Activated T-cell treated with anti-CD3 and anti-CD28 coated beads, Interleukin-2, amount 50 U/mL, for 1 hour (primary cell): ENCODE measurements around the gene CIDEA.
"Not testable (repeated sequence)": the region's sequence is repeated elsewhere in the genome, so short reads cannot be mapped to it uniquely, and the experiment has no call there.

Source experiments
- DNase-seq: peaks from one replicate; pipeline ENCODE4 v3.0.0-alpha.2; 2020

Gene CIDEA, protein sequence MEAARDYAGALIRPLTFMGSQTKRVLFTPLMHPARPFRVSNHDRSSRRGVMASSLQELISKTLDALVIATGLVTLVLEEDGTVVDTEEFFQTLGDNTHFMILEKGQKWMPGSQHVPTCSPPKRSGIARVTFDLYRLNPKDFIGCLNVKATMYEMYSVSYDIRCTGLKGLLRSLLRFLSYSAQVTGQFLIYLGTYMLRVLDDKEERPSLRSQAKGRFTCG

DNA sequence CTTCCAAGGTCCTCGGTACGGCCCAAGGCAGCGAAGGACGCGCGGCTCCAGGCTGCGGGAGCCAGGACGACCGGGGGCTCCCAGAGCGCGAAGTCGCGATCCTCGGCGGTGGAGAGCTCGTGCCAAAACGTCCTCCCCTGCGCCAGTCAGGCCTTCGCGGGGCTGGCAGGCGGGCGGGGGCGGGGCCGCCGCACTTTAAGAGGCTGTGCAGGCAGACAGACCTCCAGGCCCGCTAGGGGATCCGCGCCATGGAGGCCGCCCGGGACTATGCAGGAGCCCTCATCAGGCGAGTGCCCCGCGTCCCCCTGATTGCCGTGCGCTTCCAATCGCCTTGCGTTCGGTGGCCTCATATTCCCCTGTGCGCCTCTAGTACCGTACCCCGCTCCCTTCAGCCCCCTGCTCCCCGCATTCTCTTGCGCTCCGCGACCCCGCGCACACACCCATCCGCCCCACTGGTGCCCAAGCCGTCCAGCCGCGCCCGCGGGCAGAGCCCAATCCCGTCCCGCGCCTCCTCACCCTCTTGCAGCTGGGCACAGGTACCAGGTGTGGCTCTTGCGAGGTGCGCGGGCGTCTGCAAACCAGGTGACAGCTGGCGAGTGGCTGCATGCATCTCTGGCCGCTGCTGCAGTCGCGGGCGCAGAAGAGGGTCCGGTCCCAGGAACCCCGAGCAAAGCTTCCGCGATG is at the start of gene CIDEA:
TSS of gene CIDEA (plus strand) at position 226 of the 684 bp plus-strand sequence. CDS start at position 249, 23 bp downstream.
- DNase-seq, result no peak

DNA sequence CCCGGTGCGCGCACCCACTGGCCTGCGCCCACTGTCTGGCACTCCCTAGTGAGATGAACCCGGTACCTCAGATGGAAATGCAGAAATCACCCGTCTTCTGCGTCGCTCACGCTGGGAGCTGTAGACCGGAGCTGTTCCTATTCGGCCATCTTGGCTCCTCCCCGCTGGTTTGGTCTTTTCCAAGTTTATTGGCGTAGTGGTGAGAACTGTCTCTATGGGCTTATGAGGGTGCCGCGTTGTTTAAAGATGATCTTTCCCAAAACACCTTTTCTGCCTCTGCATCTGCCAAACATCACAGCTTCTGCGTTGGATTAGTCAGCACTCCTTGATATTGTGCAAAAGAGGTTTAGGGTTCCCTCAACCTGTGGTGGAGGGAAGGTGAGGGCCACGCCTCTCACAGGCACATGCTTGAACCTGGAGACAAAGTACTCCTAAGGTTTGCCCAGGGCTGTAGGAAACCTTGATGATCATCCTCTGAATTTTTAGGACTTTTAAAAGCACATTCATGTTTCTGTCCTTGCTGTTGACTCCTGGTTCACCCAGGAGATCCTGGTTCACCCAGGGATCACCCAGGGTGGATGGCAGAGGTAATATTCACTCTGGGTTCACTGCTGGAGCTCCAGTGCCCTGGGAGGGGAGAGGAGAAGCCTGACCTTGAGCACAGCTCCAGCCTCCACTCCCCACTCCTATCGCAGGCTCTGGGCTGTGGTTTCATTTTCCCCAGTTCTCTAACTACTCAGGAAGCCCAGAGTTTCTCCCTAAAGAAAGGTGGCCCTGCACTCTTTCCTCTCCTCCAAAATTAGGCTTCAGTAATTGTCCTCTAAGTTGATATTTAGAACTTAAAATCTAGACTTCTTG is 45.6 kb upstream of the CIDEA start:
- DNase-seq, result not testable (repeated sequence)

DNA sequence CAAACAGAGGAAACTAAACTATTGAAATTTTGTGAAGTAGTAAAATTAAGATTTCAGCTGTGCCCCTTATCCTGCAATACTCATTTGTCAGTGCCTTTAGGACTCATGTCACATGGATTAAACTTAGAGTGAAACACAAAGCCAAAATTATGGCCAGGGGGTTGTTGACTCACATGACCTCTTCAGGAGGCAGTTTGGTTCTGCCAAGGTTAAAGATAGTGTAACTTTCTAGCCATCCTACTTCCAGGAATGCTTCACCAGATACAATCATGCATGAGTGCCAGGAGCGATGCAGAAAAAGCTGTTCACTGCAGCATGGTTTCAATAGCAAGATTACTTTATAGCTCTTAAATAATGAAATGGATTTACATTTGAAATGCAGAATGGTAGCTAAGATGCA is 41.9 kb upstream of the CIDEA start:
- not testable (repeated sequence) for DNase-seq

DNA sequence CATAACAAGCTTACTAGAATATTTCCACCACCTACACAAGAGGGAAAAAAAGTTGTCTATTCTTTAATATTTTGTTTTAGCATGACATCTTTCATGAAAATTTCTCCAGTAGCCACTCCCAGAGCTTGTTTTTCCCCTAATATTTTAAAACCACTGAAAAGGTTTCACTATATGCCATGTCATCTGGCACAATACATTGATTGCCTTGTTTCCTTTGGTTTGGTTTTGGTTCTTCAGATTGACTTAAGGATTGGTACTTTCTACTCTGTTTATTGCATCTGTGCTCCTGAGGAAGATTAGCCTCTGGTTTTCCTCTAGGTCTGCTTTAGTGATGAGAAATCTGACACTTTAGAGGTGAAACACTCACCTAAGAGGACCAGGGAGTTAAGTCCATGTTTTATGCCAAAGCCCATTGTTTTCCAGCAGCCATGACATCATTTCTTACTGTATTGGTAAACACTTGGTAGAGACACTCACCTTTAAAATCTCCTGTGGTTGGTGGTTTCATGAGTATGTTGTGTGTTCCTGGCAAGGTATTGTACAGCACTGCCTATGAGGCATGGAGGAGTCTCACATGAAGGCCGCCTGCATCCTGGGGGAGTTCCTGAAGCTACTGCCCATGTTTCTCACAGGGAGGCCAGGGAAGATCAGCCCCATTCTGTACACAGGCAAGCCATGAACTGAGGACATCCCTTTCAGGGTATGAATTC is 39.7 kb upstream of the CIDEA start:
- not testable (repeated sequence) for DNase-seq

DNA sequence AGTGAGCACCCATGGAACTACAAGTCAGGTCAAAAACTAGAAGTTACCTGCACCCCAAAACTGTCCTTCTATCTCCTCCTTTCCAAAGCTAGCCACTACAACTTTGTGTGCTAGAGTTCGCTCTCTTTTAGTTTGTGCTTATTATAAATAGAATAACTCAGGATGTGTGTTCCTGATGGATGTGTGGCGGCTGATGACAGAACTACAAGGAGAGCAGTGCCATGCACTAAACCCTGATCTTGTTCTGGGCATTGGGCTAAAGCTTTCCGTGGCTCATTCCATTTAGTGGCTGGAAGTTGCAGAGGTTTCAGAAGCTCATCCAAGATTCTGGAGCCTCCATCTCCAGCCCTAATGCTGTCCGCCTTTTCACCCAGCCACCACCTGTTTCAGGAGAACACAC is 37.7 kb upstream of the CIDEA start:
- not testable (repeated sequence) for DNase-seq

DNA sequence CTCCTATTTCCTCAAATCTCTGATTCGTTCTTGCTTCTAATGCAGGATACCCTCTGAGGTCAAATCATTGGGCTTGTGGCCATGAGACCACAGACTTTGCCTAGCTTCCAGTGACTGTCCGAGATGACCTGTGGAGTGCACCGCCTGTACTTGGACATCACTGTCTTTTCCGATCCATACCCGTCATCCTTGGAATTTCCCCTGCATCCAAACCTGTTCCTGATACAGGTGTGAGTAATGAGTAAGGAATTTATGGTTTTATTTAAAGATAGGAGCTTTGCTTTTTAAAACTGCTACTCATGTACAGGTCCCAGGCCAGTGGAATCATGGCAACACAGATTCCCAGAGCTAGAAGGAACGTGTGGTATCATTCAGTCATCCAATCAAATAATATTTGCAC is 35.6 kb upstream of the CIDEA start:
- DNase-seq, result not testable (repeated sequence)

DNA sequence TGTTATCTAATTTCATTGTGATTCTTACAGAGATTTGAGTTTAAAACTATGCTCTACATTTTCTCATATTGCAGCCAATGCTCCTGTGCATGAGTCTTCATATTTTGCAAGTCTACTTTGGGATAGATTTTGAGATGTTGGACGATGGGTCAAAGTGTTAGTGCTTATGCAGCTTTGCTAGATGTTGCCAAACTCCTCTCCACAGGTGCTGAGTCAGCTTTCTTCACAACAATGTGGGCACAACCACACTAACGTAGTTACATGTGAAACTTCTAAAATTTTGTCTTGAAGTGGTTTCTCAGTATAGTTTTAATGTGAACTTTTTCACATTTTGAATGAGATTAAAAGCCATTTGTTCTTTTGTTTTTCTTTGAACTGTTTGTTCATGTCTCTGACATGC is 32.1 kb upstream of the CIDEA start:
- DNase-seq, result not testable (repeated sequence)

DNA sequence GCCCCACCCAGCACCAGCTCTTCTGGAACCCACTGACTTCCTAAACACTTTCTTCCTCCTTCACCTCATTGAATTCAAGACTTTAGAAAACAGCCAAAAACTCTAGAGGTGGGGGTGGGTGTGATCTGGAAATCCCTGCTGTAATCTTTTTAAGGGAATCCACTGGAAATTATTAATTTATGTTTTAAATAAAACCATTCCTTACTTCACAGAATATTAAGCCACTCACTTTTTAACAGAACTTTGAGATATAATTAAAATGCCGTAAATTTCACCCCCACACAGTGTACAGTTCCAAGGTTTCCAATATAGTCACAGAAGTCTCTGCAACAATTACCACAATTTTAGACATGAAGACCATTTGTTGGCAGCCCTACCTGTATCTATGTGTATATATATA is 30.8 kb upstream of the CIDEA start:
- not testable (repeated sequence) for DNase-seq

DNA sequence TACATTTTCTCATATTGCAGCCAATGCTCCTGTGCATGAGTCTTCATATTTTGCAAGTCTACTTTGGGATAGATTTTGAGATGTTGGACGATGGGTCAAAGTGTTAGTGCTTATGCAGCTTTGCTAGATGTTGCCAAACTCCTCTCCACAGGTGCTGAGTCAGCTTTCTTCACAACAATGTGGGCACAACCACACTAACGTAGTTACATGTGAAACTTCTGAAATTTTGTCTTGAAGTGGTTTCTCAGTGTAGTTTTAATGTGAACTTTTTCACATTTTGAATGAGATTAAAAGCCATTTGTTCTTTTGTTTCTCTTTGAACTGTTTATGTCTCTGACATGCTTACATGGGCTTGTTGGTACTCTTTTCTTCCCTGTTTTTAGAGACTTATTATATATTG is 27.4 kb upstream of the CIDEA start:
- DNase-seq, result not testable (repeated sequence)

DNA sequence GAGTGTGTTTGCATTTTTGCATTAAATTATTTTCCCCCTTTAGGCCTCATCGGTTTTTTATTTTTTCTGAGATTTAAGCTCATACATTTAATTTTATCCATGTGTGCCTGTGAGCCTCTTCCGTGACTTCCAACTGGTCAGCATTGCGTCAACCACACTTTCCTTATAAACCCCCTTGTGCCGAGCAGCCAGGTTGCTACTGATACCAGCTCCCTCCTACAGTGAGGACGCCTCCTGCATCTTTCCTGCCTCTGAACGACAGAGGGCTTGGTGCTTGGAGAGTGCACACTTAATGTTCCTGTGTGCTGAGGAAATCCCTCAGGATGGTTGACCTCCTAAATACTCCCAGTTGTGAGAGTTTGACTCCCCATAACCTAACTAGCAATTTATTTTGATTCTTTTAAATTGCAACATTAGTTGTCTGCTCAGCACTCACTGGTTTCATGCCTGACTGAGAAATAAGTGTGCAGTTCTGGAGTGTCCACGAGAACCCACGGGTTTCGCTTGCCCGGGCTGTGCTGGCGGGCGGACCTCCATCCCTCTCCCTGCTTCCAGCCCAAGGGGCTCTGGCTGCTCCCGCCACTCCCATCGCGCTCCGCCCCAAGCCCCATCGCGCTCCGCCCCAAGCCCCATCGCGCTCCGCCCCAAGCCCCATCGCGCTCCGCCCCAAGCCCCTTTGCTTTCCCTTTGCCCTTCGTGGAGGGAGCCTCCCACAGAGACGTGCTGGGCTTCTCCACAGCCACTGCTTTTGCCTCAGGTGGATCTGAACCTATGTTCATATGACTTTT is 26.6 kb upstream of the CIDEA start:
- DNase-seq, result not testable (repeated sequence)

DNA sequence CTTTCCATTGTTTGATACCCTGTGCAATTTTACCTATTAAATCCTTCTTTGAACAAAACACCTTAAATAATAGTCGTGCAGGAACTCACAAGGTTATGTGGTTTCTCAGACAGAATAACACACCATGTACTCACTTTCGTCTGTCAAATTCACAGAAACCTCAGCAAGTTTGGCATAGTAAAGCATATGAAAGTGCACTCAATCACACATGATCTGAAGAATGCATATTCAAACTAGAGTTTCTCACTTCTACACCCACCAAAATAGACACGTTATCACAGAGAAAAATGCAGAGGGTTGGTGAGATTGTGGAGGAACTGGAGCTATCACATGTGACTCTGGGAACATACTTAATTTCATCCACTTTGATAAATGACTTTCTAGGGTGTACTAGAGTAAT is 25.9 kb upstream of the CIDEA start:
- DNase-seq, result not testable (repeated sequence)

DNA sequence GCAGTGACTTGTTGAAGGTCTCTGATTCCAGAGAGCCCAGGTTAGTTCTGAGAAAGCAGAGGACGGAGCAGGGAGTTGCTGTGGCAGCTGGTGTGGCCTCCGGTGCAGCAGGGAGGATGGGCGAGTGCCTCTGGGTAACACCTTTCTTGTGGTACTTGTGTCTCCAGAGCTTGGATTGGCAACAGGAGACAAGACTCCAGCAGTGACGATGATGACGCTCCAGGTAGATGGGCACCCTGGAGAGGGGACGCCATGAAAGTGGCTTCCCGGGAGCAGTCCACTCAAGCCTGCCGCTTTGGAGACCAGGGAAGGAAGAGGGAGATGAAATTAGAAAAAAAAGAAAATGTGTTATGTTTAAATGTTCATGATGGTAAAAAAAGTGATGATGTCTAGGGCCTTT is 23.6 kb upstream of the CIDEA start:
- not testable (repeated sequence) for DNase-seq

DNA sequence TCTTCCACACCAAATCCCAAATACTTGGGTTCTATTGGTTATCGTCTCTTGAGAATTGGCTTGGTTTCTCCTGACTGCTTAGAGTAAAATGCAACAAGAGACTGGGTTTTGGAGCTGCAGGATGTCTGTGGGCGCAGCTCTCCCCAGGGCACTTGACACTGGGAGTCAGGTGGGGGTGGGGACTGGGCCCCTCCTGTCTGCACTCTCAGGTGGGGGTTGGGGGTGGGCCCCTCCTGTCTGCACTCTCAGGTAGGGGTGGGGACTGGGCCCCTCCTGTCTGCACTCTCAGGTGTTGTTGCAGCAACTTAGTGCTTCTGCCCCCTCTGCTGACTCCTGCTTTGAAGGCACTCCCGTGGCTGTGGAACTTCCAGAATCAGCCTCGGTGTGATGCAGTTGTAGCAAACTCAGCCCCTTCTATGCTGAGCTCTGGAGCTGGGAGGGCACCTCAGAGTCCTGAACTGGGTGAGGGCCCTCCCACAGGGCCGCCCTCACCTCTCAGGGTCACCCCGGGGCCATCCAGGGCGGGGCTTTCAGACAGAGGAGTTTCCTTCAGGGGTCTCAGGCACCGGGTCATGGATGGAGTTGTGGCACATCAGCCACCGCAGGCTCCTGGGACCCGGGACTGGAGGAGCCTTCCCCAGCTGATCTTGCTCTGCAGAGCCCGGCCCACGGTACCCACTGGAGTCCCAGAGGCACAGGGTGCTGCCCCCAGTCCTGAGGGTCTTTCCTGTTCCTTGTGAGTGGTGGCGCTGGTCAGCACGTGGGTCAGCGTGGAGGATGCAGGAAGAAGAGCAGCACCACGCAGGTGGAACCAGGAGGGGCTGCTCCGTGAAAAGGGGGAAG is 22.9 kb upstream of the CIDEA start:
- no peak for DNase-seq

DNA sequence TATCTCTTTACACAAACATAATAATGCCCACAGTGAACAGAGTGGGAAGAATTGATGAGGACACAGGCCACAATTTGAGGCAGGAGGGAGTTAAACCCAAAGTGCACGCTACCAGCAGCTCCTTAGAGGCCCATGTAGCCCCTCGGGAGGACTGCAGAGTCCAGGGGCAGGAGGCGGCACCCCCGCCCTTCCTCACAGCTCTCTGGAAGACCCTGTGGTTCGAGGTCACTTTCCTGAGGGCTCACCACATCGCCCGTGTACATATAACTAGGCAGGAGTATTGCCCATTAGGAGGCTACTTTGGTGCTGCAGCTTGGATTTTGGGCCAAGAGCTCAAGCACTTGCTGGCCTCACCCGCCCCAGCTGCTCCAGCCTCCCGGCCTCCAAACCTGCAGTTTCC is 22.2 kb upstream of the CIDEA start:
- no peak for DNase-seq

DNA sequence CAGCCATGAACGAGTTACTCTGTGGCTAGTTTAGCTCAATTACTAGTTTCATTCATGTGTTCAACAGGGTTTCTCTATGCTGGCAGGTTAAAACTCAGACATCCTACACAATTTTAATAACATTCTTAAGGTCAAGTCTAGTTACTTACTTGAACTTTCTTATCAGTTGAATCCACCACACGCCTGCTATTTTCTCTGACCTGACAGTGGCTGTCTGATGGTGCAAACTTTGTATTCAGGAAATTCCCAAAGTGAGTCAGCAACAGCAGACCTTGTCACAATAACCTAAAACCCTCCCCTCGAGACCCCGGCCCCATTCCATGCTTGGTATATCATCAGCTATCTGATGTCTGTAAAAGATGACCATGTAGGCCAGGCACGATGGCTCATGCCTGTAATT is 20.8 kb upstream of the CIDEA start:
- DNase-seq, result no peak

DNA sequence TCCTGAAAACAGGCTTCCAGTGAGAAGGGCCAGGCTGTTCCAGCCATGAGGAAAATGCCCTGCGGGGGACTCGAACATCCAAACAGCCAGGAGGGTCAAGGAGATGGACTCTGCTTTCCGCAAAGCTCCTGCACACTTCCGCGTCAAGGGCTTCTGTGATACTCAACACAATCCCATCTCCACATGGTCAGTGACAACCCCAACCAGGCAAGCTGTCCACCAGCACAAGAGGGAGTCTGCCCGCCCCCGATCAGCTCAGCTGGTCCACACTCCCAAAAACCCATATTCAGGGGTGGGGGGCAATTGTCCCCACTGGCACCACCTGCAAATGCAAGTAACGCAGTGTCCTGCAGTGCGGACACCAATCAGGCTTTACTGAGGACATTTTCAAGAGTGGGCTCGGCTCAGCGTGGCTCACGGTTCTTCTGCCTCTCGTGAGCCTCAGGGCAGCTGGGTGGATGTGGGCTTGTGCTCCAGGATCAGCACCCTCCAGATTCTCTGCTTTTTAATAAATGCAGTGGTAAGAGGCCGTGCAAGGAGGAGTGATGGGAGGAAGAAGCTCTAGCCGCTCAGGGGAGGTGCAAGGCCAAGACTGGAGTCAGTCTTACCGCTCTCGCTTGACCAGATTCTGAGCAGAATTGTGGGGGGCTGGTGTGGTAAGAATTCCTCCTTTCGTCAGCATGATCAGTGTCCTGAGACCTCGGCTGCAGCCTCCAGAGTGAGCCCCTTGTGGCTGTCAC is 19.5 kb upstream of the CIDEA start:
- DNase-seq, result no peak

DNA sequence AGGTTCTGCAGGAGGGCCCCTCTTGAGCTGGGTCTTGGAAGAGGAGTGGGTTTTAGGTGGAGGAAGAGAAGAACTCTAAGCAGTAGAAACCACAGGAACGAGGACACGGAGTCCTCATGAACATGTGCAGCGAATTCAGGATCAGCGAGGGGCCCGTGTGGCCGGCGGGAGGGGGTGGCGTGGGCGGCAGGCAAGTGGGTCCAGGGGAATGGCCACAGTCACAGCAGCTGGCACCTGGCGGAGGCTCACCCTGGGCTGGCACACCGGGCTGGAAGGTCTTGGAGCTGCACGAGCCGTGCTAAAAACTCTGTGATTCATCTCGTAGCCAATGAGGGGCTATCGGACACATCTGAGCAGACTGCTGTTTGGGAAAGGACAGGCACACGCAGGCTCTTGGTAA is 18.0 kb upstream of the CIDEA start:
- DNase-seq, result no peak

DNA sequence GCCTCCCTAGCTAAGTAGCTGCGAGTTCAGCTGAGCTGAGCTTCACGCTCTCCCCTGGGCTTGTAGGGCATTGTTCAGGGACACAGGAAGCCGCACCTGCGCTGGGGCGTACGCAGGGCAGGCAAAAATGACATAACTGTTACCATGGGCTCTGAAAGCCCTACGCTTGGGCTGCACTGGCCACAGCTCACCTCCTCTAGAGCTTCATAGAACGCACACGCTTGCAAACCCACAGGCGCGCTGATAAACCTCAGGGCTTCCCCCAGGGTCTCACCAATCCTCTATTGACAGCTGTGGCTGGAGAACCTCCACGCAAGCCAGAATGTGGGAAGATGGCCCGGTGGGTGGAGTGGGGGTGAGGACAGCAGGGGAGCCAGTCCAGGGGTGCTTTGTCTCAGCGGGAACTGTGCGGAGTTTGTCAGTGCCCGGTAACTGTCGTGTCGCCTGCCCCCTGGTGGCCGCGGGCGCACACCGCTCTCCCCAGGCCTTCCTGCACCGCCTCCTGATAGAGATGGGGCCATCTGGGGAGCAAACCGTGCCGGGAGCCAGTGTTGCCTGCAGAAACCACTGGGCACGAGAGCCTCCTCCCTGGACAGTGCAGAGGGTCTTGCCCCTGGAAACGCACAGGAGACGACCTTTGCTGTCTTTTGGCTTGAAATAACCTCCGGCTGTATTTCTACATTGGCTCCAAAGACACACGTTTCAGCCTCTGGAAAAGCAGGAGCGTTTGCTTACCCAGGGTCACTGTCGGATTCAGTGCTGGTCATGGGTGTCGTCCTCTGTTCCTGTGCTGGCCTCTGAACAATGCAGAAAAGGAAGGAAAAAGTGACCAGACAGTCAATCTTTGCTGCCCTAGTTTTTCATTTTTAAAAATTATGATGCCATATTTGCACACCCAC is 17.0 kb upstream of the CIDEA start:
- peak; percentile 63 for DNase-seq

DNA sequence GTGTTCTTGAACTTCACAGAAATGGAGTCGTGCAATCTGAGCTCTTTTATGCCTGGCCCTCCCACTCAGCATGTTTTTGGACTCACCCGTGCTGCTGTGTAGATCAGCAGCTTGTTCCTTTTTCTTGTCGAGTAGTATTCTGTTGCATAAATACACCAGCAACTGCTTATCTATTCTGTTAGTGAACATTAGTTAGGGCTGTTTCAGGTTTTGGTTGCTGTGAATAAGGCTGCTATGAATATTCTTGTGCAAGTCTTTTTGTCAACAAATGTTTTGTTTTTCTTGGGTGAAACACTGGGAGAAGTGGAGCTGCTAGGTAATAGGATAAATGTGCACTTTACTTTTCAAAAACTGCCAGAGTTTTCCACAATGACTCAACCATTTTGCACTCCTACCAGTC is 15.3 kb upstream of the CIDEA start:
- no peak for DNase-seq
